ENCODE measurements around the gene LATS2.
A peak's percentile ranks its signal among the peaks of the same experiment; 100 is the strongest.

Gene LATS2

DNA sequence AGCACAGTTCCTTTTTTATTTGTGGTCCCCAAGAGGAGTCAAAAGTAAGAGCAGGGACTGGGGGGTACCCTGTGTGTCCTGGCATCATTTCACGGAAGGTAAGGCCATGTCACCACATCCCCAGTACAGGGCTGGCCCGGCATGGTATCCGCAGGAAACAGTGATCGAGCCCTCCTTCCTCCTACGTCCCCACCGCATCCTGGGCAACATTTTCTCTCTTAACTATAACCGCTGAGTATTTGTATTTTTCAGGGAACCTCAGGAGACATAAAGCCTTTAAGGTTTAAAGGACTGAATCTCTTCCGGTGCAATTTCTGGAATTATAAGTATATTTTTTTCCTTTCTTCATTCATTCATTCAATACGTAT is 13.6 kb upstream of the LATS2 start:
- H3K27ac ChIP-seq (ENCODE audit: low read depth, low read length), result peak overlapping the region; percentile 88
- no peaks in the 10 kb centered on the region for H3K27me3 ChIP-seq (ENCODE audit: control insufficient read depth, insufficient read depth, low read length)
- no peaks in the 10 kb centered on the region for H3K36me3 ChIP-seq (ENCODE audit: control insufficient read depth, insufficient read depth, low read length)
- H3K9ac ChIP-seq (ENCODE audit: low read length), result peak overlapping the region; percentile 73
- peaks cover 22% of the 10 kb centered on the region for H3K4me1 ChIP-seq (ENCODE audit: control insufficient read depth, insufficient read depth, low read length)
- no peaks in the 10 kb centered on the region for H3K9me3 ChIP-seq (ENCODE audit: control insufficient read depth, insufficient read depth, low read depth, low read length)
- peak overlapping the region; percentile 78 for H3K4me3 ChIP-seq (ENCODE audit: low read depth, low read length)

DNA sequence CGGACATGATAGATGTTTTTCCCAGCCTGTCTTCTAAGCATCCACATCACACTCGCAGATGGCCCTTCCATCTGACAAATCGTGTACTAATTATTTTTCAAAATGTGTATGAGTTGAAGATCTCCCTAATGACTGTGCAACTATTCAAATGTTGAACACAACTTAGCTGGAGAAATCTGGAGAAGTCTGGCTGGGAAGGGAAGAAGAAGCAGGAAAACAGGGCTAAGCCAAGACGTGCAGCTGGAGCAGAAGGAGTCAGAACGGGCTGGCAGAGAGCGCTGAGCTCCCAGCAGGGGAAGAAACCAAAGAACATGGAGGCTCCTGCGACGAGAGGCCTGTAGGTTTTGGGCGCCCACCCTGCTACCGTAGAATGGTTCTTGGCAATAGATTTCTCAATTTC is 13.2 kb upstream of the LATS2 start:
- Histone ChIP-seq H3K4me3 (ENCODE audit: low read depth, low read length) (peak overlapping the region; percentile 78), H3K9ac (ENCODE audit: low read length) (peak overlapping the region; percentile 3), H3K27ac (ENCODE audit: low read depth, low read length) (no peak overlapping the region), H3K36me3 (ENCODE audit: control insufficient read depth, insufficient read depth, low read length) (no peaks in the 10 kb centered on the region), H3K9me3 (ENCODE audit: control insufficient read depth, insufficient read depth, low read depth, low read length) (no peaks in the 10 kb centered on the region), H3K4me1 (ENCODE audit: control insufficient read depth, insufficient read depth, low read length) (peaks cover 17% of the 10 kb centered on the region), H3K27me3 (ENCODE audit: control insufficient read depth, insufficient read depth, low read length) (no peaks in the 10 kb centered on the region)

DNA sequence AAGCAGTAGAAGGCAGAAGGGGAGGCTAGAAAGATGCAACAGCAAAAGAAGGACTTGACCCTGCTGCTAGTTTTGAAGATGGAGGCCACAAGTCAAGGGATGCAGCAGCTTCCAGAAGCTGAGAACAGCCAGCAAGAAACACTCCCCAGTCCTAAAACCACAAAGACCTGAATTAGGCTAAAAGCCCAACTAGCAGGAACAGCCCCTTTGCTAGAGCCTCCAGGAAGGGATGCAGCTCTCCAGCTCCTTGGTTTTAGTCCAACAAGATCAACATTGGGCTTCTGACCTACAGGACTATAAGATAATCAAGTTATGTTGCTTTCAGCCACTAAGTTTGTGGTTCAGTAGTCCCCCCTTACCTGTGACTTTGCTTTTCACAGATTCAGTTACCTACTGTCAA is 10.5 kb upstream of the LATS2 start:
- H3K4me3 ChIP-seq (ENCODE audit: low read depth, low read length), result no peak overlapping the region
- H3K9ac ChIP-seq (ENCODE audit: low read length), result no peak overlapping the region
- H3K27ac ChIP-seq (ENCODE audit: low read depth, low read length), result no peak overlapping the region
- H3K36me3 ChIP-seq (ENCODE audit: control insufficient read depth, insufficient read depth, low read length), result no peaks in the 10 kb centered on the region
- no peaks in the 10 kb centered on the region for H3K27me3 ChIP-seq (ENCODE audit: control insufficient read depth, insufficient read depth, low read length)
- peaks cover 13% of the 10 kb centered on the region for H3K4me1 ChIP-seq (ENCODE audit: control insufficient read depth, insufficient read depth, low read length)
- H3K9me3 ChIP-seq (ENCODE audit: control insufficient read depth, insufficient read depth, low read depth, low read length), result no peaks in the 10 kb centered on the region

DNA sequence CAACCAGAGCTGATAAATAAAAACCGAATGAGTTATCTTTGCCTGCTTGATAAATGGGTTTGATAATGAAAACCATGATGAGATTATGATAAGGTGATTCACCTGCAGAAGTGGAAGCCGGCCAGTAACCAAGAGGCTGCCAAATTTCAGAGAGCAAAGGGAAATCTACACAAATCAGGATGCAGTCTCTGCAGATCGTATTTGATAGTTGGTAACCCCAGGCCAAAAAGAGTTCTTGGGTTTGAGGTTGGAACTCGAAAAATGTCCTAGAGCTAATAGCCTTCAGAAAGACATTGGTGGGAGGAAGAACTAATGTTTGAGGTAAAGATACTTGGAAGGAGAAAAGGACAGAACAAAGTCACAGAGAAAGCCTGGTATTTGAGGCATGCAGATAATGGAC is 9.6 kb upstream of the LATS2 start:
- Histone ChIP-seq H3K36me3 (ENCODE audit: control insufficient read depth, insufficient read depth, low read length) (no peaks in the 10 kb centered on the region), H3K4me3 (ENCODE audit: low read depth, low read length) (no peak overlapping the region), H3K9me3 (ENCODE audit: control insufficient read depth, insufficient read depth, low read depth, low read length) (no peaks in the 10 kb centered on the region), H3K9ac (ENCODE audit: low read length) (no peak overlapping the region), H3K4me1 (ENCODE audit: control insufficient read depth, insufficient read depth, low read length) (peaks cover 13% of the 10 kb centered on the region), H3K27me3 (ENCODE audit: control insufficient read depth, insufficient read depth, low read length) (no peaks in the 10 kb centered on the region), H3K27ac (ENCODE audit: low read depth, low read length) (no peak overlapping the region)

DNA sequence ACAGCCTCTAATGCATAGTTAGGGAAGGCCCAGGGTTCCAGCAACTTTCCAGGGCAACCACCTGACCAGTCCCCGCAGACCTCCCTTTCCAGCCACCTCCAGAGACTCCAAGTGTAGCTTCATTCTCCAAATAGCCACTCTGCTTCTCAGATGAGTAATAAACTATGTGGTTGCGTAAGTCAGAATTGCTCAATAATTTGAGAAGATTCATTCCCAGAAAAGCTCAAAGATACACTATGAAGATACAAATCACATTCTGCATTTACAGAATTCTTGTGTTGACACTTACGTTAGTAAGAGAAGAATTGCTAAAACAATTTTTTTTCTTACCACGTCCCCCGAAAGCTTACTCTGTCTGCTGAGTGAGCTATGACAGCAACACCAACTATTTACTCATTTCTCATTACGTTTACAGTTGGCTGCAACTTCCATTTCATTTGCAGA is 8.2 kb upstream of the LATS2 start:
- Histone ChIP-seq H3K27me3 (ENCODE audit: control insufficient read depth, insufficient read depth, low read length) (no peaks in the 10 kb centered on the region), H3K4me3 (ENCODE audit: low read depth, low read length) (no peak overlapping the region), H3K36me3 (ENCODE audit: control insufficient read depth, insufficient read depth, low read length) (no peaks in the 10 kb centered on the region), H3K27ac (ENCODE audit: low read depth, low read length) (no peak overlapping the region), H3K9ac (ENCODE audit: low read length) (no peak overlapping the region), H3K4me1 (ENCODE audit: control insufficient read depth, insufficient read depth, low read length) (peaks cover 3% of the 10 kb centered on the region), H3K9me3 (ENCODE audit: control insufficient read depth, insufficient read depth, low read depth, low read length) (no peaks in the 10 kb centered on the region)

DNA sequence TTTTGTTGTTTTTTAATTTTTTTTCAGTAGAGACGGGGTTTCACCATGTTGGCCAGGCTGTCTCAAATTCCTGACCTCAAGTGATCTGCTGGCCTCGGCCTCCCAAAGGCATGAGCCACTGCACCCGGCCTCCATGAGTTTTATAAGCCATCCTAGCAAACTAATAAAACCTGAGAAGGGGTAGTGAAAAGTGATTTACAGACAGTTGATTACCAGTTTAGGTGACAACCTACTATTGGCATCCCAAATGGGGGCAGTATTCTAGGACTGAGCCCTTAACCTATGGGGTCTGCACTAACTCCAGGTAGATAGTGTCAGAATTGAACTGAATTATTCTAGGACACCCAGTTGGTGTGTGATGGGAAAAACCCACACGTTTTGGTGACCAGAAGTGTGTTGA is 6.5 kb upstream of the LATS2 start:
- Histone ChIP-seq H3K9me3 (ENCODE audit: control insufficient read depth, insufficient read depth, low read depth, low read length) (no peaks in the 10 kb centered on the region), H3K36me3 (ENCODE audit: control insufficient read depth, insufficient read depth, low read length) (no peaks in the 10 kb centered on the region), H3K4me1 (ENCODE audit: control insufficient read depth, insufficient read depth, low read length) (no peaks in the 10 kb centered on the region), H3K4me3 (ENCODE audit: low read depth, low read length) (no peak overlapping the region), H3K27ac (ENCODE audit: low read depth, low read length) (no peak overlapping the region), H3K9ac (ENCODE audit: low read length) (no peak overlapping the region), H3K27me3 (ENCODE audit: control insufficient read depth, insufficient read depth, low read length) (no peaks in the 10 kb centered on the region)

DNA sequence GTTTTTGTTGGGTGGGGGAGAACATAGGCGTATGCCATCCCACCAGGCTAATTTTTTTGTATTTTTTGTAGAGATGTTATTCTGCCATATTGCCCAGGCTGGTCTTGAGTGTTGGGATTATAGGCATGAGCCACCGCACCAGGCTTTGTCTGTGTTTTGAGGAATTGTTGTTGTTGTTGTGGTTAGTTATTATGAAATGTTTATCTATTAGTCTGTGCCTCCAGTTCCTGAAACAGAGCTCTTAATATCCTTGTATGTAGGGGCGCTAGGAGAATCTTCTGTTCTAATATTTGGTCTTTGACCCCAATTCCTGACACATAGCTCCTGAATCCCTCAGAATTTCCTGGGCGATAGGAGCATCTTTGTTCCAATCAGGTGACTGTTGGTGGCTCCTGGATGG is 5.6 kb upstream of the LATS2 start:
- Histone ChIP-seq H3K4me3 (ENCODE audit: low read depth, low read length) (no peak overlapping the region), H3K9ac (ENCODE audit: low read length) (no peak overlapping the region), H3K9me3 (ENCODE audit: control insufficient read depth, insufficient read depth, low read depth, low read length) (no peaks in the 10 kb centered on the region), H3K27ac (ENCODE audit: low read depth, low read length) (no peak overlapping the region), H3K27me3 (ENCODE audit: control insufficient read depth, insufficient read depth, low read length) (no peaks in the 10 kb centered on the region), H3K36me3 (ENCODE audit: control insufficient read depth, insufficient read depth, low read length) (no peaks in the 10 kb centered on the region), H3K4me1 (ENCODE audit: control insufficient read depth, insufficient read depth, low read length) (no peaks in the 10 kb centered on the region; the same call in 1 of the 2 replicates)

DNA sequence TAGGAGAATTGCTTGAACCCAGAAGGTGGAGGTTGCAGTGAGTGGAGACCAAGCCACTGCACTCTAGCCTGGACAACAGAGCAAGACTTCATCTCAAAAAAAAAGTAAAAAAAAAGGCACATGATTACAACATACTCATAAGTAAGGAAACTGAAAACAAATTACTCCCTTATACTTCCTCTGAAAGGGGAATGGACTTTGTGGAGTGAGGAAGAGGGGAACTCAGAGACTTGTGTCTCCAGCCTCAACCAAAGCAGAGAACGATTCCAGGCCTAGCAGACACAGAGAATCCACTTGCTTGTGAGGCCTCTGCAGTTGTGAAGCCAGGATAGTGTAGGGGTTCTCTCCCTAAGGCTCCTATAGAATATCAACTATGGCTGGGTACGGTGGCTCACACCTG is 4.3 kb upstream of the LATS2 start:
- H3K27ac ChIP-seq (ENCODE audit: low read depth, low read length), result no peak overlapping the region
- no peaks in the 10 kb centered on the region for H3K27me3 ChIP-seq (ENCODE audit: control insufficient read depth, insufficient read depth, low read length)
- no peaks in the 10 kb centered on the region for H3K9me3 ChIP-seq (ENCODE audit: control insufficient read depth, insufficient read depth, low read depth, low read length)
- no peaks in the 10 kb centered on the region for H3K36me3 ChIP-seq (ENCODE audit: control insufficient read depth, insufficient read depth, low read length)
- H3K9ac ChIP-seq (ENCODE audit: low read length), result no peak overlapping the region
- no peak overlapping the region for H3K4me3 ChIP-seq (ENCODE audit: low read depth, low read length)
- no peaks in the 10 kb centered on the region; the same call in 1 of the 2 replicates for H3K4me1 ChIP-seq (ENCODE audit: control insufficient read depth, insufficient read depth, low read length)

DNA sequence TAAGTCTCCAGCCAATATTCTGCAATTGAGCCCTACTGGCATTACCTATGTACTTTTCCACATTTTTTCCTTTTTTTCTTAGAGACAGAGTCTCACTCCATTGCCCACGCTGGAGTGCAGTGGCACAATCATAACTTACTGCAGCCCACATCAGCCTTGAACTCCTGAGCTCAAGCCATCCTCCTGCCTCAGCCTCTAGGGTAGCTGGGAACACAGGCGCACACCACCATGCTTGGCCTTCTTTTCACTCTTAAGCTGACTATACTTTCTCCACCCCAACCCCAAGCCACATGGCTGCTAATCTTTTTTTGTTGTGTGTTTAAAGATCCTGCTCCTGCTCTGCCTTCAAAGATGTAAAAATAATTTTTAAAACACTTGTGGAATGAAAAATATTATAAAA is 1.6 kb upstream of the LATS2 start:
- no peak overlapping the region for H3K27ac ChIP-seq (ENCODE audit: low read depth, low read length)
- no peak overlapping the region for H3K9ac ChIP-seq (ENCODE audit: low read length)
- H3K9me3 ChIP-seq (ENCODE audit: control insufficient read depth, insufficient read depth, low read depth, low read length), result no peaks in the 10 kb centered on the region
- H3K4me1 ChIP-seq (ENCODE audit: control insufficient read depth, insufficient read depth, low read length), result peaks cover 7% of the 10 kb centered on the region
- no peak overlapping the region for H3K4me3 ChIP-seq (ENCODE audit: low read depth, low read length)
- H3K27me3 ChIP-seq (ENCODE audit: control insufficient read depth, insufficient read depth, low read length), result no peaks in the 10 kb centered on the region
- peaks cover under 1% of the 10 kb centered on the region; the same call in 1 of the 2 replicates for H3K36me3 ChIP-seq (ENCODE audit: control insufficient read depth, insufficient read depth, low read length)

DNA sequence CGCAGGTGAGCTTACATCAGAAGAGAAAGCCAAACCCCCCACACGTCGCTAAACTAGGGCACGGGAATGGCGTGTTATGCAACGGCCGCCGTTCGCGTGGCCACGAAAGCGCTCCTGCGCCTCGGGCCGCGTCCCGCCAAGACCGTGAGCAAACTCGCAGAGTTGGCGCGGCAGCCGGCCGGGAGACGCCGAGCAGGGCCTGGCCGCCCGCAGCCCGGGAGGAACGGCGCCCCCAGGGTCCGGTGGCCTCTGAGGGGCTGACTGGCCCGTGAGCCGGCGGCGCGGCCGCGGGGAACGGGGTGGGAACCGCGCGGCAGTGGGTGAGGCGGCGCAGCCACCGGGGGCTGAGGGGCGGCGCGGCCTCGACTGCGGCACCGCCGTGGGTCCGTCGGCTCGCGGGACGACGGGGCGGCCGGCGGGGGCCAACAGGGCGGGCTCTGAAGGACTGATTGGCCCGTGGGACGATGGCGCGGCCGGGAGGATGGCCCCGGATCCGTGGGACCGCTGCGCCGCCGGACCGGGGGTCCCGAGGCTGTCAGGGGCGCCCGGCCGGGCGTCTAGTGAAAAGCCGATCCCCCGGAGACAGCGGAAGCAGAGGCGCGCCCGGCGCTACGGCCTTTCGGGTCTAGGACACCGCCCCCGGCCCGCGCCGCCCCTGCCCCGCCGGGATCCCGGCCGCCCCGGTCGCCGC is 903 bp downstream of the LATS2 start:
- Histone ChIP-seq H3K27me3 (ENCODE audit: control insufficient read depth, insufficient read depth, low read length) (no peaks in the 10 kb centered on the region), H3K4me1 (ENCODE audit: control insufficient read depth, insufficient read depth, low read length) (peaks cover 13% of the 10 kb centered on the region), H3K9ac (ENCODE audit: low read length) (peak overlapping the region; percentile 93), H3K36me3 (ENCODE audit: control insufficient read depth, insufficient read depth, low read length) (peaks cover 5% of the 10 kb centered on the region; the same call in 1 of the 2 replicates), H3K4me3 (ENCODE audit: low read depth, low read length) (peak overlapping the region; percentile 98), H3K27ac (ENCODE audit: low read depth, low read length) (peak overlapping the region; percentile 97; the same call in 1 of the 2 replicates), H3K9me3 (ENCODE audit: control insufficient read depth, insufficient read depth, low read depth, low read length) (no peaks in the 10 kb centered on the region)

DNA sequence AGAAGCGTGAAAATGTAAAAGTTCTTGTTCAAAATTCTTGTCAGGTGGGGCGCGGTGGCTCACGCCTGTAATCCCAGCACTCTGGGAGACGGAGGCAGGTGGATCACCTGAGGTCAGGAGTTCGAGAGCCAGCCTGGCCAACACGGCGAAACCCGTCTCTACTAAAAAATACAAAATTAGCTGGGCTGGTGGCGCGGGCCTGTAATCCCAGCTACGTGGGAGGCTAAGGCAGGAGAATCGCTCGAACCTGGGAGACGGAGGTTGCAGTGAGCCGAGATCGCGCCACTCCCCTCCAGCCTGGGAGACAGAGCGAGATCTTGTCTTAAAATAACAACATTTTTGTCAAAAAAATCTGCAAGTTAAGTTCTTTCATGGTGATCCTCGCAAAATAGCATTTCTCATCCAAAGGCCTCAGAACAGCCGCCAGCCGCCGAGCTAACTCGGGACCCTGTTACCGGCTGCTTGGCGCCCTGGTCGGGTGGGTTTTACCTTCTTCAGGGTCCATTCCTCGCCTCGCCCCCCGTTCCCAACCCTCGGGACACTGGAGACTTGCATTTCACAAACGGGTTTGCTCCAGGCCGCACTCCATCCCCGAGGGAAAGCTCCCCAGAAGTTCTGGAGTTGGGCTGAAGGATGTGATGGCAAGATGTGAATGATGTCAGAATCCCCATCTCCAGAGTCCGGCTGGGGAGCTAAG is 1.6 kb downstream of the LATS2 start:
- Histone ChIP-seq H3K27me3 (ENCODE audit: control insufficient read depth, insufficient read depth, low read length) (no peaks in the 10 kb centered on the region), H3K27ac (ENCODE audit: low read depth, low read length) (peak overlapping the region; percentile 29; the same call in 1 of the 2 replicates), H3K4me3 (ENCODE audit: low read depth, low read length) (peak overlapping the region; percentile 98), H3K36me3 (ENCODE audit: control insufficient read depth, insufficient read depth, low read length) (peaks cover 5% of the 10 kb centered on the region; the same call in 1 of the 2 replicates), H3K4me1 (ENCODE audit: control insufficient read depth, insufficient read depth, low read length) (peaks cover 13% of the 10 kb centered on the region), H3K9ac (ENCODE audit: low read length) (peak overlapping the region; percentile 93), H3K9me3 (ENCODE audit: control insufficient read depth, insufficient read depth, low read depth, low read length) (no peaks in the 10 kb centered on the region)
